GM23338 (cell line): ENCODE data around the gene CHRNA4. TPM values are rescaled to one million over a fixed set of nuclear protein-coding genes. Genes with fewer than 3 reads are reported as not detected.

Experiments
- ATAC-seq: fragments of 200-7000 bp; cut with Tn5 transposase; 3 replicates; pipeline ENCODE4 v1.9.1; 2020
- DNase-seq: peaks from one replicate; pipeline ENCODE4 v3.0.0-alpha.2; 2015; ENCODE audit warnings: low spot score
- H2AFZ ChIP-seq: fragments of 200-600 bp; sonication (generic); 2 replicates; pipeline ENCODE4 v1.8.0; 2016; ENCODE audit warnings: antibody characterized with exemption, mild to moderate bottlenecking, moderate library complexity
- H3F3A ChIP-seq: fragments of 200-600 bp; sonication (generic); replicated peaks from 2 replicates; pipeline ENCODE4 v1.8.0; 2017; ENCODE audit warnings: antibody characterized with exemption, mixed run types, low read depth
- H3K27ac ChIP-seq: fragments of 200-600 bp; sonication (generic); 2 replicates; pipeline ENCODE4 v1.6.1; 2016; ENCODE audit warnings: low read depth
- H3K27me3 ChIP-seq: fragments of 200-600 bp; sonication (generic); 2 replicates; pipeline ENCODE4 v1.8.0; 2016; ENCODE audit warnings: mild to moderate bottlenecking, mixed run types, moderate library complexity; ENCODE audit not compliant: insufficient read depth
- H3K36me3 ChIP-seq: fragments of 200-600 bp; sonication (generic); 2 replicates; pipeline ENCODE4 v1.8.0; 2016; ENCODE audit warnings: mild to moderate bottlenecking; ENCODE audit not compliant: insufficient read depth
- H3K4me1 ChIP-seq: fragments of 200-600 bp; sonication (generic); 2 replicates; pipeline ENCODE4 v1.8.0; 2016; ENCODE audit warnings: mild to moderate bottlenecking, moderate library complexity; ENCODE audit not compliant: insufficient read depth
- H3K4me2 ChIP-seq: fragments of 200-600 bp; sonication (generic); 2 replicates; pipeline ENCODE4 v1.7.1; 2017; ENCODE audit warnings: mixed run types
- H3K4me3 ChIP-seq: fragments of 200-600 bp; sonication (generic); 2 replicates; pipeline ENCODE4 v1.6.1; 2016; ENCODE audit warnings: mixed run types
- H3K79me2 ChIP-seq: fragments of 200-600 bp; sonication (generic); replicated peaks from 2 replicates; pipeline ENCODE4 v1.8.0; 2017; ENCODE audit warnings: mild to moderate bottlenecking; ENCODE audit not compliant: insufficient read depth
- H3K9me2 ChIP-seq: fragments of 200-600 bp; sonication (generic); 2 replicates; pipeline ENCODE4 v1.8.0; 2017; ENCODE audit not compliant: insufficient read depth
- H4K20me1 ChIP-seq: fragments of 200-600 bp; sonication (generic); replicated peaks from 2 replicates; pipeline ENCODE4 v1.8.0; 2017; ENCODE audit warnings: mild to moderate bottlenecking; ENCODE audit not compliant: insufficient read depth
- H3K27ac Mint-ChIP-seq: 2 replicates; pipeline ENCODE4 v1.8.0; 2020; ENCODE audit warnings: inconsistent platforms, mild to moderate bottlenecking, moderate library complexity, mixed read lengths
- H3K27me3 Mint-ChIP-seq: 3 replicates; pipeline ENCODE4 v1.8.0; 2022; ENCODE audit warnings: low read depth, mild to moderate bottlenecking, moderate library complexity, mixed read lengths, inconsistent platforms; ENCODE audit not compliant: insufficient read depth, poor library complexity
- H3K36me3 Mint-ChIP-seq: 3 replicates; pipeline ENCODE4 v1.8.0; 2021; ENCODE audit warnings: low read depth, mild to moderate bottlenecking, inconsistent platforms, moderate library complexity, mixed read lengths
- H3K4me1 Mint-ChIP-seq: 3 replicates; pipeline ENCODE4 v1.8.0; 2020; ENCODE audit warnings: mild to moderate bottlenecking, inconsistent platforms, mixed read lengths
- H3K4me3 Mint-ChIP-seq: 3 replicates; pipeline ENCODE4 v1.8.0; 2021; ENCODE audit warnings: moderate library complexity, mild to moderate bottlenecking, inconsistent platforms, mixed read lengths
- H3K9me3 Mint-ChIP-seq: 3 replicates; pipeline ENCODE4 v1.8.0; 2020; ENCODE audit warnings: moderate library complexity, mild to moderate bottlenecking, inconsistent platforms, mixed read lengths
- CREB1 ChIP-seq: fragments of 250-450 bp; sonication (Bioruptor Pico); IDR thresholded peaks from 2 replicates; pipeline ENCODE4 v1.5.0; 2020; ENCODE audit warnings: low read depth, mild to moderate bottlenecking, moderate library complexity
- EZH2phosphoT487 ChIP-seq: fragments of 200-600 bp; sonication (generic); IDR thresholded peaks from one replicate; pipeline ENCODE4 v1.8.1; 2018; ENCODE audit warnings: antibody characterized with exemption; ENCODE audit not compliant: unreplicated experiment
- JUNB ChIP-seq: IDR thresholded peaks from one replicate; pipeline ENCODE4 v1.6.1; 2016; ENCODE audit warnings: antibody characterized with exemption; ENCODE audit not compliant: unreplicated experiment
- NANOG ChIP-seq: IDR thresholded peaks from 2 replicates; pipeline ENCODE4 v1.6.1; 2016; ENCODE audit warnings: antibody characterized with exemption, borderline replicate concordance
- REST ChIP-seq: IDR thresholded peaks from one replicate; pipeline ENCODE4 v1.6.1; 2018; ENCODE audit warnings: antibody characterized with exemption; ENCODE audit not compliant: unreplicated experiment
- STAT1 ChIP-seq: IDR thresholded peaks from one replicate; pipeline ENCODE4 v1.6.1; 2016; ENCODE audit warnings: antibody characterized with exemption; ENCODE audit not compliant: unreplicated experiment
- polyA plus RNA-seq: library from polyadenylated mRNA; unstranded; fragments of >200 nt; fragmentation: Nextera tagmentation; extraction: Ambion mirVana; gene quantifications from 2 replicates; pipeline ENCODE4 v1.2.1, GENCODE V29; 2016
- total RNA-seq: library from RNA; depleted of rRNA; stranded (reverse); fragments of >200 nt; shearing (Covaris generic); gene quantifications from 2 replicates; pipeline ENCODE4 v1.2.3, GENCODE V29; 2014
- TF ChIP-seq, protein P1 (sequence below), 2 experiments: fragments of 200-600 bp in 1 of 2; sonication (generic) in 1 of 2; conservative IDR thresholded peaks; 2 replicates each; pipeline versions ENCODE4 v1.5.1 to v1.6.1; 2016 to 2017; ENCODE audit warnings: antibody characterized with exemption in 2 of 2, low read depth in 2 of 2, mild to moderate bottlenecking in 2 of 2, moderate library complexity in 1 of 2
- TF ChIP-seq, protein P2 (sequence below): fragments of 250-450 bp; sonication (Bioruptor Pico); IDR thresholded peaks from 2 replicates; pipeline ENCODE4 v1.5.0; 2020; ENCODE audit warnings: mild to moderate bottlenecking, moderate library complexity

The CHRNA4 gene
- total and polyA plus RNA-seq, 2 experiments from 2014 or later = 2.7 to 3.9 TPM

- H2AFZ ChIP-seq = no peak overlapping the region
- no peak overlapping the region for H3K4me3 ChIP-seq
- H3F3A ChIP-seq = no peaks in the 10 kb centered on the region
- H3K36me3 ChIP-seq = no peaks in the 10 kb centered on the region
- no peak overlapping the region for H3K4me2 ChIP-seq
- no peak for ATAC-seq
- H3K9me3 Mint-ChIP-seq = no peaks in the 10 kb centered on the region
- no peak for DNase-seq
- H3K27me3 Mint-ChIP-seq = peaks cover 22% of the 10 kb centered on the region
- peaks cover 12% of the 10 kb centered on the region; the same call in 1 of the 2 replicates for H3K27me3 ChIP-seq
- no peaks in the 10 kb centered on the region; the same call in 2 of the 3 replicates for H3K36me3 Mint-ChIP-seq
- peaks cover 18% of the 10 kb centered on the region for H3K4me1 Mint-ChIP-seq
- no peaks in the 10 kb centered on the region for H3K4me1 ChIP-seq
- no peak overlapping the region for H3K27ac Mint-ChIP-seq
- no peaks in the 10 kb centered on the region for H3K79me2 ChIP-seq
- TF ChIP-seq STAT1 (no peak), CREB1 (no peak)
- H3K9me2 ChIP-seq = no peaks in the 10 kb centered on the region
- no peak overlapping the region for H3K27ac ChIP-seq
- H4K20me1 ChIP-seq = no peaks in the 10 kb centered on the region
- H3K4me3 Mint-ChIP-seq = no peak overlapping the region; the same call in 2 of the 3 replicates
These were observed 4.6 kb upstream of the CHRNA4 start for GRCh38 chr20:63365601-63366389.

GRCh38 chr20:63364801-63365585 is 3.8 kb upstream of the CHRNA4 start:
- H4K20me1 ChIP-seq = no peaks in the 10 kb centered on the region
- H2AFZ ChIP-seq = no peak overlapping the region
- no peak overlapping the region for H3K4me3 ChIP-seq
- Mint-ChIP-seq H3K27ac (no peak overlapping the region), H3K9me3 (no peaks in the 10 kb centered on the region), H3K36me3 (no peaks in the 10 kb centered on the region; the same call in 2 of the 3 replicates), H3K4me3 (no peak overlapping the region), H3K27me3 (peaks cover 23% of the 10 kb centered on the region), H3K4me1 (peaks cover 16% of the 10 kb centered on the region)
- no peak overlapping the region for H3K27ac ChIP-seq
- no peaks in the 10 kb centered on the region for H3K9me2 ChIP-seq
- H3K27me3 ChIP-seq = peaks cover 18% of the 10 kb centered on the region
- DNase-seq (no peak), ATAC-seq (no peak)
- no peaks in the 10 kb centered on the region for H3K4me1 ChIP-seq
- H3F3A ChIP-seq = no peaks in the 10 kb centered on the region
- no peaks in the 10 kb centered on the region for H3K36me3 ChIP-seq
- no peaks in the 10 kb centered on the region for H3K79me2 ChIP-seq
- no peak overlapping the region for H3K4me2 ChIP-seq
- no peak for TF ChIP-seq NANOG
- no peak for TF ChIP-seq REST
- TF ChIP-seq JUNB = no peak
- TF ChIP-seq CREB1 = no peak
- no peak for TF ChIP-seq EZH2phosphoT487
- TF ChIP-seq, protein P1, sequence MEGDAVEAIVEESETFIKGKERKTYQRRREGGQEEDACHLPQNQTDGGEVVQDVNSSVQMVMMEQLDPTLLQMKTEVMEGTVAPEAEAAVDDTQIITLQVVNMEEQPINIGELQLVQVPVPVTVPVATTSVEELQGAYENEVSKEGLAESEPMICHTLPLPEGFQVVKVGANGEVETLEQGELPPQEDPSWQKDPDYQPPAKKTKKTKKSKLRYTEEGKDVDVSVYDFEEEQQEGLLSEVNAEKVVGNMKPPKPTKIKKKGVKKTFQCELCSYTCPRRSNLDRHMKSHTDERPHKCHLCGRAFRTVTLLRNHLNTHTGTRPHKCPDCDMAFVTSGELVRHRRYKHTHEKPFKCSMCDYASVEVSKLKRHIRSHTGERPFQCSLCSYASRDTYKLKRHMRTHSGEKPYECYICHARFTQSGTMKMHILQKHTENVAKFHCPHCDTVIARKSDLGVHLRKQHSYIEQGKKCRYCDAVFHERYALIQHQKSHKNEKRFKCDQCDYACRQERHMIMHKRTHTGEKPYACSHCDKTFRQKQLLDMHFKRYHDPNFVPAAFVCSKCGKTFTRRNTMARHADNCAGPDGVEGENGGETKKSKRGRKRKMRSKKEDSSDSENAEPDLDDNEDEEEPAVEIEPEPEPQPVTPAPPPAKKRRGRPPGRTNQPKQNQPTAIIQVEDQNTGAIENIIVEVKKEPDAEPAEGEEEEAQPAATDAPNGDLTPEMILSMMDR (conservative IDR thresholded peaks at IDR 0.05; ENCODE audit: low read depth in 2 of 2) = no peak
- TF ChIP-seq, protein P2, sequence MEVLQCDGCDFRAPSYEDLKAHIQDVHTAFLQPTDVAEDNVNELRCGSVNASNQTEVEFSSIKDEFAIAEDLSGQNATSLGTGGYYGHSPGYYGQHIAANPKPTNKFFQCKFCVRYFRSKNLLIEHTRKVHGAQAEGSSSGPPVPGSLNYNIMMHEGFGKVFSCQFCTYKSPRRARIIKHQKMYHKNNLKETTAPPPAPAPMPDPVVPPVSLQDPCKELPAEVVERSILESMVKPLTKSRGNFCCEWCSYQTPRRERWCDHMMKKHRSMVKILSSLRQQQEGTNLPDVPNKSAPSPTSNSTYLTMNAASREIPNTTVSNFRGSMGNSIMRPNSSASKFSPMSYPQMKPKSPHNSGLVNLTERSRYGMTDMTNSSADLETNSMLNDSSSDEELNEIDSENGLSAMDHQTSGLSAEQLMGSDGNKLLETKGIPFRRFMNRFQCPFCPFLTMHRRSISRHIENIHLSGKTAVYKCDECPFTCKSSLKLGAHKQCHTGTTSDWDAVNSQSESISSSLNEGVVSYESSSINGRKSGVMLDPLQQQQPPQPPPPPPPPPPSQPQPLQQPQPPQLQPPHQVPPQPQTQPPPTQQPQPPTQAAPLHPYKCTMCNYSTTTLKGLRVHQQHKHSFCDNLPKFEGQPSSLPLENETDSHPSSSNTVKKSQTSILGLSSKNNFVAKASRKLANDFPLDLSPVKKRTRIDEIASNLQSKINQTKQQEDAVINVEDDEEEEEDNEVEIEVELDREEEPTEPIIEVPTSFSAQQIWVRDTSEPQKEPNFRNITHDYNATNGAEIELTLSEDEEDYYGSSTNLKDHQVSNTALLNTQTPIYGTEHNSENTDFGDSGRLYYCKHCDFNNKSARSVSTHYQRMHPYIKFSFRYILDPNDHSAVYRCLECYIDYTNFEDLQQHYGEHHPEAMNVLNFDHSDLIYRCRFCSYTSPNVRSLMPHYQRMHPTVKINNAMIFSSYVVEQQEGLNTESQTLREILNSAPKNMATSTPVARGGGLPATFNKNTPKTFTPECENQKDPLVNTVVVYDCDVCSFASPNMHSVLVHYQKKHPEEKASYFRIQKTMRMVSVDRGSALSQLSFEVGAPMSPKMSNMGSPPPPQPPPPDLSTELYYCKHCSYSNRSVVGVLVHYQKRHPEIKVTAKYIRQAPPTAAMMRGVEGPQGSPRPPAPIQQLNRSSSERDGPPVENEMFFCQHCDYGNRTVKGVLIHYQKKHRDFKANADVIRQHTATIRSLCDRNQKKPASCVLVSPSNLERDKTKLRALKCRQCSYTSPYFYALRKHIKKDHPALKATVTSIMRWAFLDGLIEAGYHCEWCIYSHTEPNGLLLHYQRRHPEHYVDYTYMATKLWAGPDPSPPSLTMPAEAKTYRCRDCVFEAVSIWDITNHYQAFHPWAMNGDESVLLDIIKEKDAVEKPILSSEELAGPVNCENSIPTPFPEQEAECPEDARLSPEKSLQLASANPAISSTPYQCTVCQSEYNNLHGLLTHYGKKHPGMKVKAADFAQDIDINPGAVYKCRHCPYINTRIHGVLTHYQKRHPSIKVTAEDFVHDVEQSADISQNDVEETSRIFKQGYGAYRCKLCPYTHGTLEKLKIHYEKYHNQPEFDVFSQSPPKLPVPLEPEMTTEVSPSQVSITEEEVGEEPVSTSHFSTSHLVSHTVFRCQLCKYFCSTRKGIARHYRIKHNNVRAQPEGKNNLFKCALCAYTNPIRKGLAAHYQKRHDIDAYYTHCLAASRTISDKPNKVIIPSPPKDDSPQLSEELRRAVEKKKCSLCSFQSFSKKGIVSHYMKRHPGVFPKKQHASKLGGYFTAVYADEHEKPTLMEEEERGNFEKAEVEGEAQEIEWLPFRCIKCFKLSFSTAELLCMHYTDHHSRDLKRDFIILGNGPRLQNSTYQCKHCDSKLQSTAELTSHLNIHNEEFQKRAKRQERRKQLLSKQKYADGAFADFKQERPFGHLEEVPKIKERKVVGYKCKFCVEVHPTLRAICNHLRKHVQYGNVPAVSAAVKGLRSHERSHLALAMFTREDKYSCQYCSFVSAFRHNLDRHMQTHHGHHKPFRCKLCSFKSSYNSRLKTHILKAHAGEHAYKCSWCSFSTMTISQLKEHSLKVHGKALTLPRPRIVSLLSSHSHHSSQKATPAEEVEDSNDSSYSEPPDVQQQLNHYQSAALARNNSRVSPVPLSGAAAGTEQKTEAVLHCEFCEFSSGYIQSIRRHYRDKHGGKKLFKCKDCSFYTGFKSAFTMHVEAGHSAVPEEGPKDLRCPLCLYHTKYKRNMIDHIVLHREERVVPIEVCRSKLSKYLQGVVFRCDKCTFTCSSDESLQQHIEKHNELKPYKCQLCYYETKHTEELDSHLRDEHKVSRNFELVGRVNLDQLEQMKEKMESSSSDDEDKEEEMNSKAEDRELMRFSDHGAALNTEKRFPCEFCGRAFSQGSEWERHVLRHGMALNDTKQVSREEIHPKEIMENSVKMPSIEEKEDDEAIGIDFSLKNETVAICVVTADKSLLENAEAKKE (CRISPR knock-in tag) = no peak
